Neutrophil (primary cell): ENCODE measurements around the gene ZNF292.

ENCODE experiments used
- H3K27ac ChIP-seq: fragments of 200-600 bp; sonication (generic); 2 replicates; pipeline ENCODE4 v1.5.1; 2016; ENCODE audit warnings: mild to moderate bottlenecking, moderate library complexity
- H3K27me3 ChIP-seq: fragments of 200-600 bp; sonication (generic); 2 replicates; pipeline ENCODE4 v1.6.0; 2016; ENCODE audit warnings: mild to moderate bottlenecking
- H3K36me3 ChIP-seq: fragments of 200-600 bp; sonication (generic); 2 replicates; pipeline ENCODE4 v1.5.1; 2017
- H3K4me1 ChIP-seq, 2 experiments: fragments of 200-600 bp in 1 of 2; sonication (generic) in 1 of 2; 1 replicate in 1 of 2; 2 replicates in 1 of 2; pipeline versions ENCODE4 v1.5.1 to v1.6.1; 2013 to 2016; ENCODE audit warnings: low read depth in 1 of 2, low read length in 1 of 2, mild to moderate bottlenecking in 1 of 2, moderate library complexity in 1 of 2; ENCODE audit not compliant: control insufficient read depth in 1 of 2, insufficient read depth in 1 of 2
- H3K4me3 ChIP-seq, 2 experiments: fragments of 200-600 bp in 1 of 2; sonication (generic) in 1 of 2; 1 replicate in 1 of 2; 2 replicates in 1 of 2; pipeline ENCODE4 v1.5.1; 2013 to 2016; ENCODE audit warnings: low read depth in 1 of 2, low read length in 1 of 2, mild to moderate bottlenecking in 1 of 2, moderate library complexity in 1 of 2
- H3K9me3 ChIP-seq: fragments of 200-600 bp; sonication (generic); 2 replicates; pipeline ENCODE4 v1.5.1; 2016
- CTCF ChIP-seq: fragments of 200-600 bp; sonication (generic); IDR thresholded peaks from 2 replicates; pipeline ENCODE4 v1.5.1; 2016; ENCODE audit warnings: antibody characterized with exemption

ZNF292 gene

GRCh38 chr6:87200469-87201175 lies 45.3 kb downstream of the ZNF292 start:
- peak overlapping the region; percentile 26 for H3K27ac ChIP-seq
- no peaks in the 10 kb centered on the region for H3K27me3 ChIP-seq
- no peak overlapping the region for H3K4me3 ChIP-seq
- H3K4me1 ChIP-seq = peaks cover 44 to 46% of the 10 kb centered on the region in 2 experiments
- H3K9me3 ChIP-seq = no peaks in the 10 kb centered on the region
- no peaks in the 10 kb centered on the region for H3K36me3 ChIP-seq
- TF ChIP-seq CTCF = no peak

DNA sequence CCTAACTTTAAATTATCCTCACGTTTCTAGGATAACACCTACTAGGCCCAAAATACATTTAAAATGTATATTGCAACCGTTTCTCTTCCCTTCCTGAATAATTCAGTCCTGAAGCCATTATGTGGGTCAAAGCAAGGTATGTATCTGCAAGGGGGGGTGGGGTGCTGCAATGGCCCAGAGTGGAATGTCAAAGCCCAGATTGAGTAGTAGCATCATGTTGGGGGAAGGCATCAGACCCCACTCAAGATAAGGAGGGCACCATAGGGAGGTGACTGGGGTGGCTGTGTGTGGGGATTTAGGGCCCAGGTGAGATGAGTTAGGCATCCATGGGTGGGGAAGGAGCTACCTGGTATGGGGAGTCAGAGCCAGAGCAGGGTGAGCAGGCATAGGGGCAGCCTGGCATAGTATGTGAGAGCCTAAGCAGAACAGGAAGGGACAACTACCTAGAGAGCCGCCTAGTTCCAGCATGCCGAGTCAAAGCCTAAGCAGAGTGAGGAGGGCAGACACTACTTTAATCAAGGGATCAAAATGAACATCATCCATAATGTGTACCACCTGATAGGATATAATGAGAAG lies 48.2 kb downstream of the ZNF292 start:
- Histone ChIP-seq H3K4me3 (no peak overlapping the region), H3K4me1 (peaks cover 44 to 46% of the 10 kb centered on the region in 2 experiments), H3K9me3 (no peaks in the 10 kb centered on the region), H3K27me3 (no peaks in the 10 kb centered on the region), H3K36me3 (peaks cover 4% of the 10 kb centered on the region), H3K27ac (no peak overlapping the region)
- TF ChIP-seq CTCF = no peak

DNA sequence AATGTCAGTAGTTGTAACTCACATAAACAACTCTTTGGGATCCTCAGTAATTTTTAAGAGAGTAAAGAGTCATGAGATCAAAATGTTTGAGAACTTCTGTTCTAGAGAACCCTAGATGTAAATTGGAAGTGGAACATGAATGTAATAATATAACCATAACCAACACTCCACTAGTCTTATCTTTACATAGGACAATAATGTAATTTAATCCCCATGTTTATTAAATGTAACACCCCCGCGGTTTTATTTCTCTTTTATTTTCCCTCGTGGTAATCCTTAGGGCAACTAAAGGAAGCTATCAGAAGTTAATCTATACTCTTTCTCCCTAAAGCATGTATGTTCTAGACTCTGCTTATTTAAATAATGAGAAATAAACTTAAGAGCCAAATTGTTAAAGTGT lies 54.4 kb downstream of the ZNF292 start:
- Histone ChIP-seq H3K4me3 (no peak overlapping the region), H3K36me3 (peaks cover 4% of the 10 kb centered on the region), H3K27me3 (no peaks in the 10 kb centered on the region), H3K4me1 (peaks cover 36 to 40% of the 10 kb centered on the region in 2 experiments), H3K27ac (no peak overlapping the region), H3K9me3 (no peaks in the 10 kb centered on the region)
- no peak for TF ChIP-seq CTCF

- Histone ChIP-seq H3K27me3 (no peaks in the 10 kb centered on the region), H3K4me1 (peaks cover 36 to 42% of the 10 kb centered on the region in 2 experiments), H3K9me3 (no peaks in the 10 kb centered on the region), H3K27ac (peak overlapping the region; percentile 6), H3K4me3 (no peak overlapping the region), H3K36me3 (peaks cover 7% of the 10 kb centered on the region)
- no peak for TF ChIP-seq CTCF
Measured at GRCh38 chr6:87210979-87211378, 55.6 kb downstream of the ZNF292 start.

GRCh38 chr6:87212596-87212995 lies 57.2 kb downstream of the ZNF292 start:
- H3K9me3 ChIP-seq = no peaks in the 10 kb centered on the region
- H3K36me3 ChIP-seq = peaks cover 12% of the 10 kb centered on the region
- H3K27ac ChIP-seq = peak overlapping the region; percentile 75
- H3K4me3 ChIP-seq = no peak overlapping the region
- H3K27me3 ChIP-seq = no peaks in the 10 kb centered on the region
- peaks cover 36 to 42% of the 10 kb centered on the region in 2 experiments for H3K4me1 ChIP-seq
- TF ChIP-seq CTCF = no peak
